ENCODE measurements around the gene CHCHD6. TPM values are rescaled to one million over a fixed set of nuclear protein-coding genes. Genes with fewer than 3 reads are reported as not detected.

Gene CHCHD6
- total RNA-seq, 4 donors from 2014 or later = 2.4 to 44.6 (median 5.1) TPM

GRCh38 chr3:126855374-126855773 lies 151.3 kb downstream of the CHCHD6 start:
- no peak for DNase-seq
- H3K27ac ChIP-seq = no peak overlapping the region
- no peaks in the 10 kb centered on the region for H3K27me3 ChIP-seq
- no peaks in the 10 kb centered on the region for H3K4me1 ChIP-seq
- H3K36me3 ChIP-seq = no peaks in the 10 kb centered on the region
- H3K4me3 ChIP-seq = no peak overlapping the region
- no peaks in the 10 kb centered on the region for H3K9me3 ChIP-seq
- TF ChIP-seq, protein P1, sequence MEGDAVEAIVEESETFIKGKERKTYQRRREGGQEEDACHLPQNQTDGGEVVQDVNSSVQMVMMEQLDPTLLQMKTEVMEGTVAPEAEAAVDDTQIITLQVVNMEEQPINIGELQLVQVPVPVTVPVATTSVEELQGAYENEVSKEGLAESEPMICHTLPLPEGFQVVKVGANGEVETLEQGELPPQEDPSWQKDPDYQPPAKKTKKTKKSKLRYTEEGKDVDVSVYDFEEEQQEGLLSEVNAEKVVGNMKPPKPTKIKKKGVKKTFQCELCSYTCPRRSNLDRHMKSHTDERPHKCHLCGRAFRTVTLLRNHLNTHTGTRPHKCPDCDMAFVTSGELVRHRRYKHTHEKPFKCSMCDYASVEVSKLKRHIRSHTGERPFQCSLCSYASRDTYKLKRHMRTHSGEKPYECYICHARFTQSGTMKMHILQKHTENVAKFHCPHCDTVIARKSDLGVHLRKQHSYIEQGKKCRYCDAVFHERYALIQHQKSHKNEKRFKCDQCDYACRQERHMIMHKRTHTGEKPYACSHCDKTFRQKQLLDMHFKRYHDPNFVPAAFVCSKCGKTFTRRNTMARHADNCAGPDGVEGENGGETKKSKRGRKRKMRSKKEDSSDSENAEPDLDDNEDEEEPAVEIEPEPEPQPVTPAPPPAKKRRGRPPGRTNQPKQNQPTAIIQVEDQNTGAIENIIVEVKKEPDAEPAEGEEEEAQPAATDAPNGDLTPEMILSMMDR (IDR thresholded peaks at IDR 0.05) = no peak
- no peak for TF ChIP-seq POLR2A (IDR thresholded peaks at IDR 0.05)

DNA sequence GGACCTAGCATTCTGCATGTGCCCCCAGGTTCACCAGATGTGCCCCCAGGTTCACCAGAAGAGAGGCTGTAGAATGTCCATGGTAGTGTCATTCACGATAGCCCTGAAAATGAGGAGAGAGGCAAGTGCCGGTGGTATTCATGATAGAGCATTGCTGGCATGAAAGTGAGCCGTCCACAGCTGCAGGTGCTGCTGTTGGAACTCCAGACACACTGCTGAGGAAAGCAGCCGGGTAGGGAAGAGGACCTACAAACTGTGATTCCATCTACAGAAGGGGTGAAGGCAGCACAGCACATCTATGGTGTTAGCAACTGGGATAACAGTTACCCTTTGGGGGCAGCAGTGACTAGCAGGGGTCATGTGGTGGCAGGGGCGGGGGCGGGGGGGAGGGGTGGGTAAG lies 153.9 kb downstream of the CHCHD6 start:
- no peak for TF ChIP-seq POLR2A (IDR thresholded peaks at IDR 0.05)
- TF ChIP-seq, protein P1 (IDR thresholded peaks at IDR 0.05) = no peak
- no peaks in the 10 kb centered on the region for H3K36me3 ChIP-seq
- no peak overlapping the region for H3K27ac ChIP-seq
- no peaks in the 10 kb centered on the region for H3K27me3 ChIP-seq
- H3K9me3 ChIP-seq = no peaks in the 10 kb centered on the region
- H3K4me1 ChIP-seq = no peaks in the 10 kb centered on the region
- H3K4me3 ChIP-seq = no peak overlapping the region
- no peak for DNase-seq

DNA sequence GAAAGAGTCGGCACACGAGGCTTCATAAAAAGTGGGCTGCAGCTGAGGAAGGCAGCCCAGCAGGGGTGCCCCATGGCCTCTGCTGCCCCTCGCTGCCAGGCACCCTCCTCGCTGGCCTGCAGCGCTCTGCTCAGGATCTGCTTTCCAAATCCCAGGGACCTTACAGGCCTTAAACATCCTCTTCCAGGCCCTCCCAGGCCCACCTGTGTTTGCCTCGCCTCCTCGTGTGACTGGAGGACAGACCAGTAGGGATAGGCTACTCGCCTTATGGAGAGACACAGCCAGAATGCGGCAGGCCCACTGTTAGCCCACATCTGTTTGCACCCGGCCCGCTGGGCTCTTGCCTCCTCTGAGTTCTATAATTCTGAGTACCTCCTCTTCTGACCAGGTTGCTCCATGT lies 154.4 kb downstream of the CHCHD6 start:
- Histone ChIP-seq H3K4me3 (no peak overlapping the region), H3K4me1 (no peaks in the 10 kb centered on the region), H3K36me3 (no peaks in the 10 kb centered on the region), H3K9me3 (no peaks in the 10 kb centered on the region), H3K27me3 (no peaks in the 10 kb centered on the region), H3K27ac (no peak overlapping the region)
- DNase-seq = no peak
- TF ChIP-seq, protein P1 (IDR thresholded peaks at IDR 0.05) = no peak
- no peak for TF ChIP-seq POLR2A (IDR thresholded peaks at IDR 0.05)

DNA sequence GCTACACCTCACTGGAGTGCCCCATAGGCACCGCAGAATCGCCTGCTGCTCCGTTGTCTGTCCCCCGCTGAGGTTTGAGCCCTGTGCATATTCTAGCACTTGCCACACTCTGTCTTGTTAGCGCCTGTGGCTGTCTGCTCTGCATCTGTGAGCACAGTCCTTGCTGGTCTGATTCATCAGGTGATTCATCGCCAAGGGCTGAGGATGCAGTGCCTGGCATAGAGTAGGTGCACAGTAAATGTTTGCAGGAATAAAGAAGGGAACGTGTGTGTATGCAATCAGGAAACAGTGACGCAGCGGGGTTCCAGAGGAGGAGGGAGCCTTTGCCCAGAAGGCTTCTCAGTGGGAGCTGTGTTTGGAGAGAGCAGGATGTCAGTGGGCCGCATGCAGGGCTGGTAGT lies 154.8 kb downstream of the CHCHD6 start:
- no peak overlapping the region for H3K27ac ChIP-seq
- no peak for DNase-seq
- H3K36me3 ChIP-seq = no peaks in the 10 kb centered on the region
- H3K4me1 ChIP-seq = no peaks in the 10 kb centered on the region
- TF ChIP-seq POLR2A (IDR thresholded peaks at IDR 0.05) = no peak
- no peak overlapping the region for H3K4me3 ChIP-seq
- no peaks in the 10 kb centered on the region for H3K27me3 ChIP-seq
- H3K9me3 ChIP-seq = no peaks in the 10 kb centered on the region

DNA sequence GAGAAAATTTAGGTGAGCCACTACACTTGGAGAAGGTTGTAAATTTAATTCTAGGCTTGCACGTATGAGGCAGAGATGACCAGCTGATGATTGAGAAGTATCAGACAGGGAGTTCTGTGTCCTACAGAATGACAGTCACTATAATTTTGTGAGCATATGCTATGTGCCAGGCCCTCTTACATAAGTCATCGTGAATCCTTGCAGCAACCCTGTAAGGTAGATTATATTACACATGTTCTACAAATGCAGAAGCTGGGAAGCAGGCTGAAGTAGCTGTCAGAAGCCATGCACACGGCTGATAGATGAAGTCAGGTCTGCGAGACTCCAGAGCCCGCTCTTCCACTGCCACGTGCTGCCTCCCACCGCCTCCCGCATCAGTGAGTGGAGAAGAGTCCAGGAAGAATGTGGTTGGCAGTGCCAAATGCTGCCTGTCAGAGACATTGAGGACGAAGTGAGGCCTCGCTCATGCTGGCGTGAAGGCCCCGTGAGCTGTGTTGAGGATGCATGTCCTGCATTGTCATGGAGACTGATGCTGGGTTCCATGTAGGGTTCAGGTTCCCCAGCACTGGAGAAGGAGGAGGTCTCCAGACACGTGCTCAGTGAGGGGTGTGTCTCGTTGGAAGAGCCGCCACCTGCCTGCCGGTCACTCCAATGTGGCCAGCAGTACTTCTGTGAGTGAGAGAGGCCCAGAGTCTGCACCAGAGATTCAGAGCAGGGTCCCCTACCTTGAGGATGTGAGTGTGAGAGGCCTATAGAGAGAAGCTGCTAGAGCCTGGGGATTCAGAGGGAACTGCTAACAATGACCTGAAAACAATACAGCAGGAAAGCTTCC lies 155.6 kb downstream of the CHCHD6 start:
- H3K9me3 ChIP-seq = no peaks in the 10 kb centered on the region
- TF ChIP-seq, protein P1 (IDR thresholded peaks at IDR 0.05) = no peak
- no peak for TF ChIP-seq POLR2A (IDR thresholded peaks at IDR 0.05)
- H3K27me3 ChIP-seq = no peaks in the 10 kb centered on the region
- no peak overlapping the region for H3K27ac ChIP-seq
- no peak for DNase-seq
- no peaks in the 10 kb centered on the region for H3K36me3 ChIP-seq
- H3K4me3 ChIP-seq = no peak overlapping the region
- no peaks in the 10 kb centered on the region for H3K4me1 ChIP-seq

GRCh38 chr3:126865736-126866135 lies 161.7 kb downstream of the CHCHD6 start:
- Histone ChIP-seq H3K27ac (no peak overlapping the region), H3K9me3 (no peaks in the 10 kb centered on the region), H3K4me1 (no peaks in the 10 kb centered on the region), H3K4me3 (no peak overlapping the region), H3K36me3 (no peaks in the 10 kb centered on the region), H3K27me3 (no peaks in the 10 kb centered on the region)
- DNase-seq = no peak
- TF ChIP-seq, protein P1 (IDR thresholded peaks at IDR 0.05) = no peak
- TF ChIP-seq POLR2A (IDR thresholded peaks at IDR 0.05) = no peak
